GM23248 (cell line): ENCODE results near the gene CD300LD.

Experiments used
- EZH2 ChIP-seq: fragments of 200-600 bp; sonication (generic); IDR thresholded peaks from 2 replicates; pipeline ENCODE4 v1.6.1; 2018; ENCODE audit warnings: antibody characterized with exemption, mild to moderate bottlenecking; ENCODE audit not compliant: insufficient read depth, poor library complexity, severe bottlenecking
- EZH2phosphoT487 ChIP-seq: fragments of 200-600 bp; sonication (generic); IDR thresholded peaks from 2 replicates; pipeline ENCODE4 v1.6.1; 2018; ENCODE audit warnings: antibody characterized with exemption, moderate library complexity, mild to moderate bottlenecking, low read depth; ENCODE audit not compliant: insufficient read depth

DNA sequence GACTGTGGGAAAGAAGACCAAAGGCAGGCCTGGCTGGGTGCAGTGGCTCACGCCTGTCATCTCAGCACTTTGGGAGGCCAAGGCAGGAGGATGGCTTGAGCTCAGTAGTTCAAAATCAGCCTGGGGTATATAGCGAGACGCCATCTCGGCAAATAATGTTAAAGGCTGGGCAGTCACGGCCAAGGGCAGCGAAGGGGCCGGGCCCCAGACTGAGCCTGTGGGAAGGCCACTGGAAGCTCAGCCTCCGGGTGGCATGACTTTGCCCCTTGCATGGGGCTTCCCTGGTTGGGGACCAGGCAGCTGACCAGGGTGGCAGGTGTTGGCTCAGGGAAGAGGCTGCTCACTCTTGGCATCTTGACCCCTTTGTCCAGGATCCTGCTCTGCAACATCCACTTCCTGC is 14.0 kb upstream of the CD300LD start:
- no peak for TF ChIP-seq EZH2
- no peak for TF ChIP-seq EZH2phosphoT487
